Tibial artery (tissue), 4 donors: ENCODE measurements around the gene GRAMD2B.

Source experiments
- DNase-seq, 2 donors: peaks; one replicate each; pipeline ENCODE4 v3.0.0-alpha.2; 2019
- H3K27ac ChIP-seq, 2 donors: fragments of 200-600 bp; sonication (generic) in 1 of 2; 1 replicate in 1 of 2; 2 replicates in 1 of 2; pipeline ENCODE4 v1.5.1; 2018 to 2019; ENCODE audit warnings: mild to moderate bottlenecking in 1 of 2
- H3K27me3 ChIP-seq, 2 donors: fragments of 200-600 bp; sonication (generic) in 1 of 2; one replicate each; pipeline versions ENCODE4 v1.5.1 to v1.6.0; 2016 to 2019
- H3K36me3 ChIP-seq, 3 donors: fragments of 200-600 bp; sonication (generic) in 2 of 3; one replicate each; pipeline ENCODE4 v1.5.1; 2016 to 2019; ENCODE audit warnings: mild to moderate bottlenecking in 2 of 3
- H3K4me1 ChIP-seq, 4 donors: fragments of 200-600 bp; sonication (generic) in 2 of 4; 1 replicate in 3 of 4; 2 replicates in 1 of 4; pipeline ENCODE4 v1.5.1; 2016 to 2019
- H3K4me3 ChIP-seq, 2 donors: fragments of 200-600 bp; sonication (generic) in 1 of 2; 1 replicate in 1 of 2; 2 replicates in 1 of 2; pipeline ENCODE4 v1.5.1; 2018 to 2019; ENCODE audit warnings: mild to moderate bottlenecking in 2 of 2
- H3K9me3 ChIP-seq, 3 donors: fragments of 200-600 bp; sonication (generic) in 1 of 3; one replicate each; pipeline ENCODE4 v1.5.1; 2016 to 2019
- CTCF ChIP-seq, 2 experiments: fragments of 200-600 bp in 1 of 2; fragments of 450-650 bp in 1 of 2; IDR thresholded peaks; one replicate each; pipeline ENCODE4 v1.5.1; 2017 to 2019; ENCODE audit warnings: antibody characterized with exemption in 2 of 2, mild to moderate bottlenecking in 1 of 2, moderate library complexity in 1 of 2
- intact Hi-C: fragments of 100-400 bp; cut with DNase I; formaldehyde crosslinking; loops from one replicate; pipeline ENCODE4 v1.15.0; 2023; ENCODE audit warnings: low total_unique reads

GRAMD2B gene

DNA sequence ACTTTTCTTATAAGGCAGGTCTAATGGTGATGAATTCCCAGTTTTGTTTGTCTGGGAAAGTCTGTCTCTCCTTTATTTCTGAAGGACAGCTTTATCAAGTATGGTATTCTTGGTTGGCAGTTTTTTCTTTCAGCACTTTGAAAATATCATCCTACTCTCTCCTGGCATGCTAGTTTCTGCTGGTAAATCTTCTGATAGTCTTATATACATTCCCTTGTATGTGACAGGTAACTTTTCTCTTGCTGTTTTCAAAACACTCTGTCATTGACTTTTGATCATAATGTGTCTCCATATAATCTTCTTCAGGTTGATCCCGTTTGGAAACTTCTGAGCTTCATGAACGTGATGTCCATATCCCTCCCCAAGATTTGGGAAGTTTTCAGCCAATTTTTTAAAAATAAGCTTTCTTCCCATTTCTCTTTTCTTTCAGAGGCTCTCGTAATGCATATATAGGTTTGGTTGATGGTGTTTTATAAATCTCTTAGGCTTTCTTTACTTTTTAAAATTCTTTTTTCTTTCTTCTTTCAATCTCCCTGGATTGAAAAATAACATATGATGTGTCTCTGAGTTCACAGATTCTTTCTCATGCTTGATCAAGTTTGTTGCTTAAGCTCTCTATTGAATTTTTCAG lies 22.5 kb upstream of the GRAMD2B start:
- peaks cover 0 to 13% (median 0%) of the 10 kb centered on the region in 3 donors for H3K9me3 ChIP-seq

GRCh38 chr5:126402621-126403555 lies 20.3 kb upstream of the GRAMD2B start:
- H3K27me3 ChIP-seq = no peaks in the 10 kb centered on the region
- no peak for DNase-seq
- H3K4me3 ChIP-seq = no peak overlapping the region
- no peaks in the 10 kb centered on the region for H3K36me3 ChIP-seq
- intact Hi-C loops = no loop called here
- peaks cover 0 to 13% (median 0%) of the 10 kb centered on the region in 3 donors for H3K9me3 ChIP-seq
- H3K4me1 ChIP-seq = peaks cover 0 to 28% (median 8%) of the 10 kb centered on the region in 4 donors
- TF ChIP-seq CTCF (IDR thresholded peaks at IDR 0.05) = no peak
- H3K27ac ChIP-seq = peak overlapping the region; percentile 25 to 33

More for the DNA sequence above, 22.5 kb upstream of the GRAMD2B start:
- intact Hi-C loops = no loop called here
- H3K4me3 ChIP-seq = no peak overlapping the region
- no peak overlapping the region for H3K27ac ChIP-seq
- no peaks in the 10 kb centered on the region for H3K27me3 ChIP-seq
- no peaks in the 10 kb centered on the region for H3K36me3 ChIP-seq
- peaks cover 0 to 24% (median 8%) of the 10 kb centered on the region in 4 donors for H3K4me1 ChIP-seq
- no peak for DNase-seq
- no peak for TF ChIP-seq CTCF (IDR thresholded peaks at IDR 0.05)

DNA sequence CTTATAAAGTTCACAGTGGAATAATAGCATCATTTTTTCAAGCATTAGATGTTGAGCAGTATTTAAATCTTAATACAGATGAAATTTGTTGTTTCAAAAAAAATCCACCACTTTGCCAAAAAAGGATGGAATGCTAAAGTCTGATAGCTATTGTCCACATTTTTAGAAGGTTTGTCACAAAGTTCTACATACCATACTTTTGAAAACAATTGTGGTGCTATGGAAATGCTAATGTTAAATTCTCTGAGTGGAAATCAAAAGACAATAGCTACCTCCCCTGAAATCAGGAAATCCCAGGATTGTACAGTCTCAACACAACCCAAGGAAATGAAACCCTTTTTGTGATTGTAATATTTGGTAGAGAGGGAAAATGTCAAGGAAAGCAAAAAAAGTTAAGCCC lies 19.3 kb upstream of the GRAMD2B start:
- Histone ChIP-seq H3K4me3 (no peak overlapping the region), H3K4me1 (peaks cover 0 to 28% (median 8%) of the 10 kb centered on the region in 4 donors), H3K27me3 (no peaks in the 10 kb centered on the region), H3K9me3 (peaks cover 0 to 13% (median 0%) of the 10 kb centered on the region in 3 donors), H3K36me3 (no peaks in the 10 kb centered on the region), H3K27ac (peak overlapping the region; percentile 25 to 33)
- DNase-seq = no peak
- no peak for TF ChIP-seq CTCF (IDR thresholded peaks at IDR 0.05)
- intact Hi-C loops = no loop called here

DNA sequence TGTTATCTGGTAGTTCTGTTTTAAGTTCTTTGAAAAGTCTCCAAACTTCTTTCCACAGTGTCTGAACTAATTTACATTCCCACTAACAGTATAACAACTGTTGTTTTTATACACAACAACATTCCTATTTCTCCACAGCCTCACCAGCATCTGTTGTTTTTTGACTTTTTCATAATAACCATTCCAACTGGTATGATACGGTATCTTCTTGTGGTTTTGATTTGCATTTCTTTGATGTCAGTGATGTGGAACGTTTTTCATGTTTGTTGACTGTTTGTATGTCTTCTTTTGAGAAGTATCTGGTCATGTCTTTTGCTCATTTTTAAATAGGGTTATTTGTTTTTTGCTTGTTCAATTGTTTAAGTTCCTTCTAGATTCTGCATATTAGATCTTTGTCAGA lies 12.6 kb upstream of the GRAMD2B start:
- intact Hi-C loops = no loop called here
- no peak for DNase-seq
- TF ChIP-seq CTCF (IDR thresholded peaks at IDR 0.05) = no peak

GRCh38 chr5:126413856-126414255 lies 9.4 kb upstream of the GRAMD2B start:
- peaks cover 0 to 55% (median 24%) of the 10 kb centered on the region in 4 donors for H3K4me1 ChIP-seq
- H3K9me3 ChIP-seq = no peaks in the 10 kb centered on the region
- no peak for TF ChIP-seq CTCF (IDR thresholded peaks at IDR 0.05)
- no peak overlapping the region for H3K4me3 ChIP-seq
- no peak for DNase-seq
- intact Hi-C loops = no loop called here
- H3K27ac ChIP-seq = peak overlapping the region in 1 of 2 donors; percentile 75
- no peaks in the 10 kb centered on the region for H3K27me3 ChIP-seq
- H3K36me3 ChIP-seq = no peaks in the 10 kb centered on the region

More for the DNA sequence above, 12.6 kb upstream of the GRAMD2B start:
- Histone ChIP-seq H3K4me3 (no peak overlapping the region), H3K9me3 (no peaks in the 10 kb centered on the region), H3K36me3 (no peaks in the 10 kb centered on the region), H3K4me1 (peaks cover 0 to 41% (median 12%) of the 10 kb centered on the region in 4 donors), H3K27ac (no peak overlapping the region), H3K27me3 (no peaks in the 10 kb centered on the region)
